COR-L47 (cell line): ENCODE results near the gene SEMA4D.

Experiments used
- DNase-seq: peaks from one replicate; lab custom pipeline; 2025; lab: John Stamatoyannopoulos, UW

The SEMA4D gene

GRCh38 chr9:89315482-89315881 is 182.4 kb downstream of the SEMA4D start:
- no peak for DNase-seq

- no peak for DNase-seq
Measured at GRCh38 chr9:89314955-89315354, 183.0 kb downstream of the SEMA4D start.

GRCh38 chr9:89313842-89314241 is 184.1 kb downstream of the SEMA4D start:
- no peak for DNase-seq

- no peak for DNase-seq
Measured at GRCh38 chr9:89312222-89312571, 185.7 kb downstream of the SEMA4D start.

- no peak for DNase-seq
Measured at GRCh38 chr9:89311346-89312221, 186.3 kb downstream of the SEMA4D start.
